Gastroesophageal sphincter (tissue), 4 donors: ENCODE results near the gene FANCC. TPM values are rescaled to one million over a fixed set of nuclear protein-coding genes. Genes with fewer than 3 reads are reported as not detected.
"Not testable (repeated sequence)": the region's sequence is repeated elsewhere in the genome, so short reads cannot be mapped to it uniquely, and the experiment has no call there.

Source experiments
- ATAC-seq: fragments of 150-250 bp; one replicate; pipeline ENCODE4 v1.9.1; 2016; ENCODE audit warnings: mild to moderate bottlenecking, moderate library complexity
- H3K27ac ChIP-seq, 4 donors: fragments of 200-600 bp; sonication (generic) in 3 of 4; 1 replicate in 3 of 4; 2 replicates in 1 of 4; pipeline ENCODE4 v1.5.1; 2016 to 2019
- H3K27me3 ChIP-seq: fragments of 200-600 bp; sonication (generic); one replicate; pipeline ENCODE4 v1.5.1; 2019
- H3K36me3 ChIP-seq, 2 donors: fragments of 200-600 bp; sonication (generic); one replicate each; pipeline ENCODE4 v1.5.1; 2019; ENCODE audit warnings: control low read depth in 1 of 2
- H3K4me1 ChIP-seq, 3 donors: fragments of 200-600 bp; sonication (generic); 1 replicate in 2 of 3; 2 replicates in 1 of 3; pipeline ENCODE4 v1.5.1; 2016 to 2019; ENCODE audit warnings: control low read depth in 2 of 3
- H3K4me3 ChIP-seq, 2 donors: fragments of 200-600 bp; sonication (generic); one replicate each; pipeline ENCODE4 v1.5.1; 2019; ENCODE audit warnings: mild to moderate bottlenecking in 1 of 2, moderate library complexity in 1 of 2
- H3K9me3 ChIP-seq, 3 donors: fragments of 200-600 bp; sonication (generic); one replicate each; pipeline ENCODE4 v1.5.1; 2017 to 2019; ENCODE audit warnings: control low read depth in 2 of 3
- EP300 ChIP-seq: sonication (generic); formaldehyde crosslinking; IDR thresholded peaks from one replicate; pipeline ENCODE4 v1.6.1; 2017; ENCODE audit warnings: antibody characterized with exemption, mild to moderate bottlenecking
- POLR2A ChIP-seq, 2 donors: fragments of 450-650 bp; IDR thresholded peaks; one replicate each; pipeline ENCODE4 v1.6.1; 2017; ENCODE audit warnings: antibody characterized with exemption in 2 of 2, mild to moderate bottlenecking in 2 of 2, moderate library complexity in 1 of 2
- POLR2AphosphoS5 ChIP-seq: sonication (generic); formaldehyde crosslinking; IDR thresholded peaks from one replicate; pipeline ENCODE4 v1.6.1; 2017; ENCODE audit warnings: antibody characterized with exemption
- WGBS, 2 donors: methylation state at CpG; one replicate each; pipeline ENCODE4 v1.1.5; 2018; ENCODE audit warnings: low coverage in 1 of 2; 5-methylcytosine and 5-hydroxymethylcytosine counted together
- total RNA-seq, 4 donors: library from RNA; depleted of rRNA; stranded (reverse); fragments of >200 nt; gene quantifications; one replicate each; pipeline ENCODE4 v1.1.0, GENCODE V29; 2016
- TF ChIP-seq, protein P1 (sequence below), 4 experiments: fragments of 200-600 bp in 2 of 4; fragments of 450-650 bp in 2 of 4; sonication (generic) in 1 of 4; IDR thresholded peaks; one replicate each; pipeline ENCODE4 v1.5.1; 2017 to 2019; ENCODE audit warnings: antibody characterized with exemption in 4 of 4, mild to moderate bottlenecking in 2 of 4, moderate library complexity in 2 of 4

The FANCC gene
- total RNA-seq, 4 donors from 2014 or later, result 4.9 to 9.4 (median 7.4) TPM

DNA sequence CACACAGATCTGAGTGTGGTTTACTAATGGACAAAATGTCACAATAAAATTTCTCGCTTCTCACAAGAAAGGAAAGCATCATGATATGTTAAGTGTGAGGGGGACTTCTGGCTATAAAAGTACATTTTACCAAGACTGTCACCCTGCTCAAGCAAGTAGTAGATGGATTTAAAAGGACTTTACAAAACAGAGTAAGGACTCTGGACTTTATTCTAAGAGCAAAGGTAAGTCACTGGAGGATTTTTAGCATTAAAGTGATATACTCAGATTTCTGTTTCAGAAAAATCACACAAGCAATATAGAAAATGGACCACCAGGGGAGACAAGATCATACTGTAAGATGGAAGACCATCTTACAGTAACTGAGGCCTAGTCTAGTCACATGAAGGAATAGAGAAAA is 19.7 kb downstream of the FANCC start:
- Histone ChIP-seq H3K9me3 (no peaks in the 10 kb centered on the region), H3K27ac (no peak overlapping the region)

DNA sequence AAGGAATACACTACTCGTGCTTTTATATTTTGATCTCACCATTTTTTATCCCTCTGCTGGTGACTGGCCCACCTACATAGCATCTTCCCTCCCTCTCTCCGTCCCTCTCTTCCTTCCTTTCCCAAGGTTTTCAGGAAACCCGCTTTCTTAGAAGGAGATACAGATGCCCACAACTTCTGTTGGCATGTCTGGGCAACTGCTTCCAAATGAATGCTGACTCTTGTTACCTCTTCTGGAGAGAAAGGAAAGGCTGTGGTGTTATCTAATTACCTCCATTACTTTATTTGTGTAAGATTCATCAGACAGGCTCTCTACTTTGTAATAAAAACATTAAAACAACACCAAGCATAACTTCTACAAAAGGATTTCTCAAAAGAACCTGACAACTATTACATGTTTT is 20.2 kb downstream of the FANCC start:
- peaks cover 0 to 11% (median 0%) of the 10 kb centered on the region in 3 donors for H3K4me1 ChIP-seq
- WGBS, 2 donors, result 87 to 94% methylated on average over 2 to 3 of the region's 3 CpGs
- no peaks in the 10 kb centered on the region for H3K36me3 ChIP-seq
- TF ChIP-seq EP300 (no peak), POLR2A (IDR thresholded peaks at IDR 0.05) (no peak), POLR2AphosphoS5 (no peak)
- TF ChIP-seq, protein P1, sequence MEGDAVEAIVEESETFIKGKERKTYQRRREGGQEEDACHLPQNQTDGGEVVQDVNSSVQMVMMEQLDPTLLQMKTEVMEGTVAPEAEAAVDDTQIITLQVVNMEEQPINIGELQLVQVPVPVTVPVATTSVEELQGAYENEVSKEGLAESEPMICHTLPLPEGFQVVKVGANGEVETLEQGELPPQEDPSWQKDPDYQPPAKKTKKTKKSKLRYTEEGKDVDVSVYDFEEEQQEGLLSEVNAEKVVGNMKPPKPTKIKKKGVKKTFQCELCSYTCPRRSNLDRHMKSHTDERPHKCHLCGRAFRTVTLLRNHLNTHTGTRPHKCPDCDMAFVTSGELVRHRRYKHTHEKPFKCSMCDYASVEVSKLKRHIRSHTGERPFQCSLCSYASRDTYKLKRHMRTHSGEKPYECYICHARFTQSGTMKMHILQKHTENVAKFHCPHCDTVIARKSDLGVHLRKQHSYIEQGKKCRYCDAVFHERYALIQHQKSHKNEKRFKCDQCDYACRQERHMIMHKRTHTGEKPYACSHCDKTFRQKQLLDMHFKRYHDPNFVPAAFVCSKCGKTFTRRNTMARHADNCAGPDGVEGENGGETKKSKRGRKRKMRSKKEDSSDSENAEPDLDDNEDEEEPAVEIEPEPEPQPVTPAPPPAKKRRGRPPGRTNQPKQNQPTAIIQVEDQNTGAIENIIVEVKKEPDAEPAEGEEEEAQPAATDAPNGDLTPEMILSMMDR (IDR thresholded peaks at IDR 0.05), result no peak
- H3K27ac ChIP-seq, result no peak overlapping the region
- H3K9me3 ChIP-seq, result no peaks in the 10 kb centered on the region
- no peak for ATAC-seq
- no peaks in the 10 kb centered on the region for H3K27me3 ChIP-seq
- H3K4me3 ChIP-seq, result no peak overlapping the region

More for the DNA sequence above, 19.7 kb downstream of the FANCC start:
- no peaks in the 10 kb centered on the region for H3K36me3 ChIP-seq
- 93 to 100% methylated on average over 1 of the region's 1 CpG for WGBS, 2 donors
- H3K4me1 ChIP-seq, result peaks cover 0 to 11% (median 0%) of the 10 kb centered on the region in 3 donors
- H3K4me3 ChIP-seq, result no peak overlapping the region
- TF ChIP-seq, protein P1 (IDR thresholded peaks at IDR 0.05), result no peak
- TF ChIP-seq POLR2A (IDR thresholded peaks at IDR 0.05), result no peak
- no peak for TF ChIP-seq EP300
- TF ChIP-seq POLR2AphosphoS5, result no peak
- no peaks in the 10 kb centered on the region for H3K27me3 ChIP-seq
- no peak for ATAC-seq

DNA sequence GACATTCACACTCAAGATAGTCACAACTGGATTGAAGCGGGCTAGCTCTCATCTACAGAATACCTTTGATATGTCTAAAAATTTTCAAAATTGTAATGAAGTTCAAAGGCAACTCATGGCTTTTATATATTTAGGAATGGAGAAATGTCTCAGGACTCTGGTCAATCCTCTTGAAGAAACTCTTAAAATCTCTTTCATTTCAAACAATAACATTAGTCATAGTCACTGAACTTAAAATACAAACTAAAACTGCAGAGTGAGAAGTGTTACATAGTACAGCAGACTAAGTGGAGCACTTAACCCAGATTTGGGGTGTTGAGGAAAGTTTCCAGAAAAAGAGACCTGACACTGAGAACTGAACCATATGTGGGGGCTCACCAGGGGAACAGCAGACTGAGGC is 20.7 kb downstream of the FANCC start:
- WGBS, 2 donors, result 100% methylated on average over 1 of the region's 1 CpG
- no peaks in the 10 kb centered on the region for H3K36me3 ChIP-seq
- H3K4me3 ChIP-seq, result no peak overlapping the region
- ATAC-seq, result no peak
- H3K27me3 ChIP-seq, result no peaks in the 10 kb centered on the region
- no peaks in the 10 kb centered on the region for H3K9me3 ChIP-seq
- H3K27ac ChIP-seq, result no peak overlapping the region
- peaks cover 0 to 11% (median 0%) of the 10 kb centered on the region in 3 donors for H3K4me1 ChIP-seq
- TF ChIP-seq POLR2AphosphoS5, result no peak
- no peak for TF ChIP-seq EP300
- no peak for TF ChIP-seq POLR2A (IDR thresholded peaks at IDR 0.05)
- TF ChIP-seq, protein P1 (IDR thresholded peaks at IDR 0.05), result no peak

DNA sequence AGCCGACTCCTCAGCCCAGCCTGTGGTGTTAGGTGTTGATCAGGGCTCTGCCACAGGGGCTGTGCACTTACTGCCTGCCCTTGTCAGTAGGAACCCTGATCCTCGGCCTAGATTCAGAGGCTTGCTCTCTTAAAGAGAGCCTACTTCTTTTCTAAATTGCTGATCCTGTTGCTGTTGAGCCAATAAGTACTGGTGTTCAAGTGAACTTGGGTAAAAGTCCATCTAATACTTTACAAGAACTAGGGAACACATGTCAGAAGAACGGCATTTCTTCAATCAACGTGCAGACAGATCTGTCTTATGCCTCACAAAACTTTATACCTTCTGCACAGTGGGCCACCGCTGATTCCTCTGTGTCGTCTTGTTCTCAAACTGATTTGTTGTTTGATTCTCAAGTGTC is 24.2 kb downstream of the FANCC start:
- H3K4me3 ChIP-seq, H3K27ac ChIP-seq, H3K9me3 ChIP-seq, H3K36me3 ChIP-seq, ATAC-seq, H3K27me3 ChIP-seq, H3K4me1 ChIP-seq: not testable (repeated sequence)
- 96% methylated on average over 5 to 6 of the region's 6 CpGs for WGBS, 2 donors

DNA sequence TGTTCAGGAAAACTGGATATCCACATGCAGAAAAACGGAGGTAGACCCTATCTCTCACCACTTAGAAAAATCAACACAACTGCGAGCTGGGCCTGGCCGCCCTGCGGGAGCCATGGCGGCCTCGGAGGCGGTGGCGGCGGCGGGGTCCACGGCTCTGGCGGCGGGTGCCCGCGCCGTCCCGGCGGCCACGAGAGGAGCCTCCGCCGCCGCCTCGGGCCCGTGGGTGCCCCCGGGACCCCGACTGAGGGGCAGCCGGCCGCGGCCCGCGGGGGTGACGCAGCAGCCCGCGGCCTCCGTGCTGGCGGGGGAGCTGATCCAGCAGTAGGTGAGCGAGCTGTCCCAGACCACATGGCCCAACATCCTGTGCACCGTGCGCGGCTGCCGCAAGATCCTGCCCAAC is 25.3 kb downstream of the FANCC start:
- WGBS, 2 donors, result 92 to 100% methylated on average over 1 to 10 of the region's 41 CpGs
- Histone ChIP-seq H3K4me1 (no peaks in the 10 kb centered on the region), H3K9me3 (no peaks in the 10 kb centered on the region), H3K27me3 (no peaks in the 10 kb centered on the region), H3K36me3 (no peaks in the 10 kb centered on the region), H3K4me3 (no peak overlapping the region), H3K27ac (no peak overlapping the region)
- TF ChIP-seq, protein P1 (IDR thresholded peaks at IDR 0.05), result no peak
- TF ChIP-seq EP300, result no peak
- ATAC-seq, result no peak

DNA sequence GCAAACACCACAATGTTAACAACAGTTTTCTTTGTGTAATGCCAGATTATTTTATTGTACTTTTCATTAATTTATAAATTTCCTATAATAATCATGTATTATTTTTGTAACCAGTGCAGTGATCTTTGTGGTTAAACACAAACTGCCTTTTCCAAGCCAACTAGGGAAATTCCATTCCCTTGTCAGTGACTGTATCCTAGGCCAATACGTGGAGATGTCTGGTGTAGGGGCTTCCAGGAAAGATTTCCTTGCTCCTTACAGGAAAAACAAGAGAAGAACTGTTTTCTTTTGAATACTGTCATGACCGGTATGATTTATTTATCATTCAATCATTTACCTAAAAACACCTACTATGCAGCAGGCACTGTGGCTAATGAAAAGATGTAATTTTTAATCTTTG is 31.4 kb downstream of the FANCC start:
- no peak overlapping the region for H3K27ac ChIP-seq
- H3K4me3 ChIP-seq, result no peak overlapping the region
- H3K4me1 ChIP-seq, result peaks cover 0 to 23% (median 0%) of the 10 kb centered on the region in 3 donors
- no peak for ATAC-seq
- H3K27me3 ChIP-seq, result no peaks in the 10 kb centered on the region
- peaks cover 0 to 3% (median 0%) of the 10 kb centered on the region in 3 donors for H3K9me3 ChIP-seq
- no peaks in the 10 kb centered on the region for H3K36me3 ChIP-seq
- TF ChIP-seq, protein P1 (IDR thresholded peaks at IDR 0.05), result no peak
- TF ChIP-seq EP300 (no peak), POLR2AphosphoS5 (no peak), POLR2A (IDR thresholded peaks at IDR 0.05) (no peak)
- 35 to 38% methylated on average over 2 of the region's 2 CpGs for WGBS, 2 donors
